ENCODE data around the gene RPS25.

DNA sequence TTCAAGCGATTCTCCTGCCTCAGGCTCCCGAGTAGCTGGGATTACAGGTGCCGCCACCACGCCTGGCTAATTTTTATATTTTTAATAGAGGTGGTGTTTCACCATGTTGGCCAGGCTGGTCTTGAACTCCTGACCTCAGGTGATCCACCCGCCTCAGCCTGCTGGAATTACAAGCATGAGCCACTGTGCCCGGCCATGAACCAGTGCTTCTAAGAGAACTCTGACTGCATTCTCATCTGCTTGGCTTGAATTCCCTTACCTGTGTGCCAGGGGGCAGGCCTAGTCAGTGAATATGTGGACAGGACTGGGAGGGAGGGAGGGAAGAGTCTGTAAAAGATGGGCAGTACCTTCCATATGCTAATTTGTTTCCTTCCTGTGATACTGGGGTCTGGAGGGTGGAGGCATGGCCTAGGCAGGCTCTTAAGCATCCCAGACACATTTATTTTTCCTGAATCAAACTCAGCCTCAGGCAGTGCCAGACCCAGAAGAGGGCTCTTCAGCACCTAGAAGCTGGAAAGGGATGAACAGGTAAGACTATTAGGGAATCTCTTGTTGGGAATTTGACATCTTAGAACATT is 6.6 kb downstream of the RPS25 start:
- TF ChIP-seq POLR2A (IDR thresholded peaks at IDR 0.05) (no peak), CTCF (IDR thresholded peaks at IDR 0.05) (no peak), POLR2AphosphoS5 (IDR thresholded peaks at IDR 0.05) (no peak)

Measured in sigmoid colon (tissue), 4 donors.